ENCODE data around the gene ODAPH. TPM values are rescaled to one million over a fixed set of nuclear protein-coding genes. Genes with fewer than 3 reads are reported as not detected.

The ODAPH gene
- polyA plus RNA-seq, 2 donors, result not detected

Other genes starting within 250 kb of the ODAPH start
- 10 to 100 TPM in 1 of 2 donors, 1 to 10 TPM in 1; 8.5 to 13.0 TPM for gene RCHY1, start 41.7 kb upstream of the ODAPH start, polyA plus RNA-seq
- gene THAP6, start 41.6 kb upstream of the ODAPH start, polyA plus RNA-seq, result 1 to 10 TPM; 3.2 to 3.6 TPM
- gene CDKL2, start 74.5 kb downstream of the ODAPH start, polyA plus RNA-seq, result under 1 TPM; 0.10 to 0.32 TPM
- 10 to 100 TPM in 1 of 2 donors, 1 to 10 TPM in 1; 8.4 to 28.2 TPM for gene G3BP2, start 117.3 kb downstream of the ODAPH start, polyA plus RNA-seq
- gene USO1, start 168.5 kb downstream of the ODAPH start, polyA plus RNA-seq, result 10 to 100 TPM; 33.0 to 33.6 TPM